Heart left ventricle (tissue), 16 donors: ENCODE measurements around the gene PRDM16. TPM values are rescaled to one million over a fixed set of nuclear protein-coding genes. Genes with fewer than 3 reads are reported as not detected.

ENCODE experiments used
- ATAC-seq, 4 donors: fragments of 200-7000 bp; cut with Tn5 transposase; one replicate each; pipeline ENCODE4 v1.9.1; 2020 to 2022; ENCODE audit warnings: moderate library complexity in 4 of 4, mild to moderate bottlenecking in 3 of 4, moderate number of reproducible peaks in 1 of 4
- DNase-seq, 5 donors: peaks; one replicate each; pipeline ENCODE4 v3.0.0-alpha.2; 2020
- H3K27ac ChIP-seq, 12 donors: fragments of 200-600 bp; sonication (generic) in 4 of 12; one replicate each; pipeline versions ENCODE4 v1.5.0 to v1.8.0; 2016 to 2022; ENCODE audit warnings: mild to moderate bottlenecking in 2 of 12
- H3K27me3 ChIP-seq, 9 donors: fragments of 200-600 bp; sonication (generic) in 2 of 9; one replicate each; pipeline versions ENCODE4 v1.5.1 to v1.8.0; 2016 to 2022; ENCODE audit warnings: mild to moderate bottlenecking in 3 of 9
- H3K36me3 ChIP-seq, 9 donors: fragments of 200-600 bp; sonication (generic) in 2 of 9; one replicate each; pipeline versions ENCODE4 v1.5.0 to v1.8.0; 2018 to 2022; ENCODE audit warnings: mild to moderate bottlenecking in 2 of 9
- H3K4me1 ChIP-seq, 12 donors: fragments of 200-600 bp; sonication (generic) in 4 of 12; one replicate each; pipeline versions ENCODE4 v1.5.0 to v1.8.0; 2016 to 2022; ENCODE audit warnings: mild to moderate bottlenecking in 3 of 12
- H3K4me3 ChIP-seq, 12 donors: fragments of 200-600 bp; sonication (generic) in 4 of 12; one replicate each; pipeline versions ENCODE4 v1.5.0 to v1.8.0; 2017 to 2022; ENCODE audit warnings: mild to moderate bottlenecking in 9 of 12, moderate library complexity in 4 of 12
- H3K9me3 ChIP-seq, 12 donors: fragments of 200-600 bp; sonication (generic) in 4 of 12; one replicate each; pipeline versions ENCODE4 v1.5.0 to v1.8.0; 2016 to 2022; ENCODE audit warnings: mild to moderate bottlenecking in 1 of 12
- POLR2A ChIP-seq, 2 donors: fragments of 450-650 bp; IDR thresholded peaks; one replicate each; pipeline ENCODE4 v1.6.1; 2017; ENCODE audit warnings: antibody characterized with exemption in 2 of 2, mild to moderate bottlenecking in 2 of 2, moderate library complexity in 2 of 2
- WGBS, 4 donors: extraction: QIAGEN DNeasy Blood & Tissue Kit in 2 of 4; methylation state at CpG; one replicate each; pipeline versions ENCODE4 v1.1.5 to v1.1.7; 2013 to 2018; 5-methylcytosine and 5-hydroxymethylcytosine counted together
- intact Hi-C, 10 donors: fragments of 100-400 bp; cut with DNase I; formaldehyde crosslinking; loops; one replicate each; pipeline versions ENCODE4 v1.11.1 to v1.14.2; 2022
- polyA plus RNA-seq, 2 donors: library from polyadenylated mRNA; stranded (reverse); fragments of 200-250 nt; gene quantifications; one replicate each; pipeline ENCODE4 v1.2.3, GENCODE V29; 2013
- total RNA-seq, 9 donors: library from RNA; depleted of rRNA in 2 of 9; stranded (reverse); fragments of >200 nt in 2 of 9; fragmentation: NEBNext Ultra II Directional in 3 of 9; extraction: Animal tissue kit (Norgen Biotek cat#: 25700) in 3 of 9; gene quantifications; one replicate each; pipeline versions ENCODE4 v1.1.0 to v1.2.4, GENCODE V29; 2016 to 2023
- TF ChIP-seq, protein P1 (sequence below), 12 donors: fragments of 200-600 bp; sonication (generic) in 4 of 12; IDR thresholded peaks; one replicate each; pipeline versions ENCODE4 v1.5.0 to v1.8.0; 2018 to 2022; ENCODE audit warnings: antibody characterized with exemption in 12 of 12, mild to moderate bottlenecking in 5 of 12
- donor health status: ischemic (EF 13 %, LVEDD 7.1; RV severe dilation, severe dysfunction).
- donor health status: healthy with polysubstance abuse.
- donor health status: DM: no; HTN: yes; CAD: no.
- donor health status: DM: no; HTN: no; CAD: no.
- donor health status: ischemic (EF 25% LVEDD 6.9; RV normal size, moderate dysfunction).
- donor health status: ischemic (EF 25% LVEDD 5.7; RV mildly dilated, moderate dysfunction).
- donor health status: healthy.
- donor health status: DM: yes; HTN: yes; CAD: no.
- donor health status: ischemic (EF 35%, LVEDD 5.7; RV mildly dilated, moderate dysfunction).
- donor health status: nonischemic (EF 11% LVEDD 7.7; RV severe dilation, severe dysfunction).
- donor health status: DM: yes; HTN: yes; CAD: no.
- donor health status: PGD.
- donor health status: ischemic (EF 29% LVEDD 5.4; RV normal size, mild dysfunction).
- donor health status: nonischemic (EF 23%, LVEDD 6.1; RV moderate dilation, normal function).

PRDM16 gene
- total and polyA plus RNA-seq, 11 donors = 6.0 to 22.7 (median 14.0) TPM

DNA sequence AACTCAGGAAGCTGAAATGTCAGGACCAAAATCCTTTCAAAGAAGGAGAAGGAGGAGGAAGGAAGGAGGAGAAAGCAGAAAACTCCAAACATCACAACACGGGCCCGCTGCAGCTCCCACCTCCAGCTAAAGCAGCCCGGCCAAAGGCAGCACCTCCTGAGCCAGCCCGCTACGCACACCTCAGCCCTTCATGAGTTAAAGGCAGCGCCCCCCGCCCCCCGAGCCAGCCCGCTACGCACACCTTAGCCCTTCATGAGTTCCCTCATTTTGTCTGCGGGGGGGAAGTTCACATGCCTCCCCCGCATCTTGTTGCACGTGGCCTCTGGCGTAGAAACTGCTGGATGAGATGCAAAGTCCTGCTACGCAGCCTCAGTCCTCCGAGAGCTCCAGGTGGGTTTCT, 294.8 kb downstream of the PRDM16 start:
- no peaks in the 10 kb centered on the region for H3K36me3 ChIP-seq
- WGBS, 4 donors = 88 to 91% (median 89%) methylated on average over 16 of the region's 16 CpGs
- ATAC-seq (no peak), DNase-seq (no peak)
- no peaks in the 10 kb centered on the region for H3K27me3 ChIP-seq
- intact Hi-C loops = no loop called here
- peaks cover 0 to 43% (median 18%) of the 10 kb centered on the region in 12 donors for H3K4me1 ChIP-seq
- H3K27ac ChIP-seq = no peak overlapping the region
- no peak overlapping the region for H3K4me3 ChIP-seq
- no peaks in the 10 kb centered on the region for H3K9me3 ChIP-seq
- TF ChIP-seq POLR2A (IDR thresholded peaks at IDR 0.05) = no peak
- TF ChIP-seq, protein P1, sequence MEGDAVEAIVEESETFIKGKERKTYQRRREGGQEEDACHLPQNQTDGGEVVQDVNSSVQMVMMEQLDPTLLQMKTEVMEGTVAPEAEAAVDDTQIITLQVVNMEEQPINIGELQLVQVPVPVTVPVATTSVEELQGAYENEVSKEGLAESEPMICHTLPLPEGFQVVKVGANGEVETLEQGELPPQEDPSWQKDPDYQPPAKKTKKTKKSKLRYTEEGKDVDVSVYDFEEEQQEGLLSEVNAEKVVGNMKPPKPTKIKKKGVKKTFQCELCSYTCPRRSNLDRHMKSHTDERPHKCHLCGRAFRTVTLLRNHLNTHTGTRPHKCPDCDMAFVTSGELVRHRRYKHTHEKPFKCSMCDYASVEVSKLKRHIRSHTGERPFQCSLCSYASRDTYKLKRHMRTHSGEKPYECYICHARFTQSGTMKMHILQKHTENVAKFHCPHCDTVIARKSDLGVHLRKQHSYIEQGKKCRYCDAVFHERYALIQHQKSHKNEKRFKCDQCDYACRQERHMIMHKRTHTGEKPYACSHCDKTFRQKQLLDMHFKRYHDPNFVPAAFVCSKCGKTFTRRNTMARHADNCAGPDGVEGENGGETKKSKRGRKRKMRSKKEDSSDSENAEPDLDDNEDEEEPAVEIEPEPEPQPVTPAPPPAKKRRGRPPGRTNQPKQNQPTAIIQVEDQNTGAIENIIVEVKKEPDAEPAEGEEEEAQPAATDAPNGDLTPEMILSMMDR (IDR thresholded peaks at IDR 0.05) = no peak

DNA sequence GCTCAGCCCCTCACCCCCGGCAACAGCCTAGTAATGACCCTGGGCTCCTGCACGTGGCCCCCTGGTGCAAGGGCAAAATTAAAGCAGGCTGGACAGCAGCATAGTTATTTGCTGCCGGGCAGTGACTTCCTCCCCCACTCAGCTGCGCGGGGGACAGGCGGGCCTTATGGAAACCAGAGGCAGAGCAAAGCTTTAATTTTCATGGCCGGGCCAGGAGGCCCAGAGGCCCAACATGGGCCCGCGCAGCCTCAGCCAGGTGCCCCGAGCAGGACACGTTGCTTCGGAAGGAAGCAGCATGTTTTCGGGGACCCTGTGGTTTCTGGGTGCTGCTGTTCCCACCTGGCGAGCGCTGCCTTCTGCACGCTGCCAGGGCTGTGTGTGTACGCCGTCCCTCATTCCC, 295.5 kb downstream of the PRDM16 start:
- Histone ChIP-seq H3K27me3 (no peaks in the 10 kb centered on the region), H3K4me1 (peaks cover 0 to 51% (median 26%) of the 10 kb centered on the region in 12 donors), H3K4me3 (no peak overlapping the region), H3K9me3 (no peaks in the 10 kb centered on the region), H3K27ac (no peak overlapping the region), H3K36me3 (no peaks in the 10 kb centered on the region)
- 78 to 96% (median 85%) methylated on average over 10 to 18 of the region's 18 CpGs for WGBS, 4 donors
- ATAC-seq (no peak), DNase-seq (no peak)
- no peak for TF ChIP-seq POLR2A (IDR thresholded peaks at IDR 0.05)
- TF ChIP-seq, protein P1 (IDR thresholded peaks at IDR 0.05) = no peak
- intact Hi-C loops = no loop called here

DNA sequence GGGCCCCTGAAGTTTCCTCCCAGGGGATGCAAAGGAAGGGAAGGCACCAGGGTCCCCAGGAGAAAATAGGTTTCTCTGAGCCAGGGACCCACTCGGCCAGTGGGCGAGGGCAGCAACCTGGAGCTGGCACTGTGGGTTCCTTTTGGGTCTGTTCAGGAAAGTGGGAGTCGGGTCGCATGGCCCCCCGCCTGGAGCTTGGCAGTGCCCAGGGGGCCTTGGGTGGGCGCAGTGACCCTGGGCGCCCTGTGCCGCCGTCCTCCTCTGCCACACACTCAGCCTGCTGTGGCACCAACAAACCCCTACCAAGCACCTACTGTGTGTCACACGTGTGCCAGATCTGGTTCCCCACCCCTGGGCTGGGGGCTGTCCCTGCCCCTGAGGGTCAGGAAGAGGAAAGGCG, 296.0 kb downstream of the PRDM16 start:
- intact Hi-C loops = no loop called here
- Histone ChIP-seq H3K4me3 (no peak overlapping the region), H3K4me1 (peaks cover 0 to 53% (median 28%) of the 10 kb centered on the region in 12 donors), H3K27me3 (no peaks in the 10 kb centered on the region), H3K9me3 (no peaks in the 10 kb centered on the region), H3K27ac (no peak overlapping the region), H3K36me3 (no peaks in the 10 kb centered on the region)
- DNase-seq (no peak), ATAC-seq (no peak)
- 80 to 87% (median 84%) methylated on average over 9 to 11 of the region's 11 CpGs for WGBS, 4 donors
- TF ChIP-seq POLR2A (IDR thresholded peaks at IDR 0.05) = no peak
- TF ChIP-seq, protein P1 (IDR thresholded peaks at IDR 0.05) = no peak

DNA sequence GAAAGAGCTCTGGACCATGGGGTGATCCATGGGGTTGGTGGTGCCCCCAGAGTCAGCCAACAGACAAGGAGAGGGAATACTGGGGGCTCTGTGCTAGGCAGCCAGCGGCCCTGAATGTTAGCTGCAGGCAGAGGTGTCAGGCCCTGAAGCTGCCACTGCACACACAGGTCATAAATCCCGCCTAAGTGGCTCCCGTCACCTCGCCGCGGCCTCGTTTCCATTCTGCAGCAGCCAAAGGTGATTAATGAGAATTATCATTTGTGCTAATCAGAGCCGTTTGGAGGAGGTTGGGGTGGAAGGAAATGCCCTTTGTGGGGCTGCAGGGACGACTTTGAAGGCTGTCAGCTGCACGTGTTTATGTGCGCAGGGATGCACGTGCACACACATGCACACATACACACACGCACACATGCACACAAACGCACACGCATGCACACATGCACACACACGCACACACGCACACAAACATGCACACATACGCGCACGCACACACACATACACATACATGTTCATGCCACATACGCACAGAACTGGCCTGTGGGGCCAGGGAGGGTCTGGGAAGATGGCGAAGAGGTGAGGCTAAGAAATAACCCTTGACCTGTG, 296.6 kb downstream of the PRDM16 start:
- ATAC-seq = no peak
- no peaks in the 10 kb centered on the region for H3K9me3 ChIP-seq
- H3K27ac ChIP-seq = peak overlapping the region in 5 of 12 donors; percentile 15 to 80 (median 74)
- H3K4me1 ChIP-seq = peaks cover 0 to 57% (median 27%) of the 10 kb centered on the region in 12 donors
- intact Hi-C loops = no loop called here
- TF ChIP-seq POLR2A (IDR thresholded peaks at IDR 0.05) = no peak
- TF ChIP-seq, protein P1 (IDR thresholded peaks at IDR 0.05) = no peak
- WGBS, 4 donors = 63 to 75% (median 69%) methylated on average over 17 to 22 of the region's 22 CpGs
- no peaks in the 10 kb centered on the region for H3K36me3 ChIP-seq
- H3K4me3 ChIP-seq = no peak overlapping the region
- no peak for DNase-seq
- no peaks in the 10 kb centered on the region for H3K27me3 ChIP-seq
